DND-41 (cell line): ENCODE results near the gene CFAP221.

Experiments
- CTCF ChIP-seq: IDR thresholded peaks from 2 replicates; pipeline ENCODE4 v1.5.1; 2012; ENCODE audit warnings: borderline replicate concordance, low read length, moderate library complexity, mild to moderate bottlenecking; ENCODE audit not compliant: poor library complexity, severe bottlenecking; ENCODE audit errors: extremely low read depth
- EZH2 ChIP-seq: IDR thresholded peaks from 3 replicates; pipeline ENCODE4 v1.6.1; 2012; ENCODE audit warnings: borderline replicate concordance, low read depth, mild to moderate bottlenecking, moderate library complexity, low read length, inconsistent platforms; ENCODE audit not compliant: severe bottlenecking

DNA sequence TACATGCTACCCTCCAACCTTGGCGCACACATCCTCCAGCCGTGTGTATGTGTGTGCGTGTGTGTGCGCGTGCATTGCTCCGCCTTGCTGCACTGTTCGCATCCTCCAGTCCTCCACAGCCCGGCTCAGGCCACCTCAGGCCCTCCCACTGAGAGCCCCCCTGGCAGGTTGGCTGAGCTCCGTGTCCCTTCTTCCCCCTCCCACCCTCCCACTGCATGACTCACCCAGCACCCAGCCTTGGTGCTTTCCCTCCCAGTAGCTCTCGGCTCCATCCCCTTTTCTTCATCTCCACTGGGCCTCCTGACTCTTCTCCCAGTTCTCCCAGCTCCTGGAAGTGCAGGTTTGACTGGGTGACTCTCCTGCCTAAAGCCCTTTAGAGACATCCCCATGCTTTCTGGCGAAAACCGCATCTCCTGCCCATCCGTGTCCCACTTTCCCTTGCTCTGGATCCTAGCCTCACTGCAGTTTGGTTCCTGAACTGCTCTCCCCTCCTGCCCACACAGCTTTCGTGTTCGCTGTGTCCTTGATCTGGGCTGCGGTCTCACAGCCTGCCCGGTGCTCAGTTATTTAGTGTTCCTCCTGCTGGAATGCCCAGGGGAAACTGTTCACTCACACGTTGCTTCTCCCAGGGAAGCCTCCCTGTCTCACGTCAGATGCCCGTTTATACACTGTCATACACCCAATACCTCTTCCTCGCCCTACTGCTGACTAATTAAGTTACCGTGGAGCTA lies 139.6 kb downstream of the CFAP221 start:
- TF ChIP-seq CTCF (no peak), EZH2 (no peak)
